ENCODE measurements around the gene P2RY2.
"Not testable (repeated sequence)": the region's sequence is repeated elsewhere in the genome, so short reads cannot be mapped to it uniquely, and the experiment has no call there.

P2RY2 gene

DNA sequence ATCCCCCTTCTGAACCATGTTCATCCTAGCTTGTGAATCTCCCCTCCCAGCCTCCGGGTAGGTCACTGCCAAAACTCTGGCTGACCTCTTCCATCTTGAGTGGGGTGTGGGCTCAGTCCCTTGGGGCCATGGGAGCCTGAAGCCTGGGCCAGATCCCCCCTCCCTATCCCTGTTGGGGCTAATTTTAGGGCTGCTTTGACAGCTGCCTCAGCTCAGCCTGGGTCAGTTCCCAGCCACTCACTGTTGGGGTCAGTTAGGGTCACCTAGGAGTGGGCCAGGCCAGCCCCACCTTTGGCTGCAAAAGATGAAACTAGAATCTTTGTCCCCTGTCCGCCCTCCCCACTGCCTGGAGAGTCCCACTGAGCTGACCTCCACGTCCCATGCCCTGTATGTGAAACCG is 29.8 kb upstream of the P2RY2 start:
- no peak for DNase-seq (ENCODE audit: low read depth)

DNA sequence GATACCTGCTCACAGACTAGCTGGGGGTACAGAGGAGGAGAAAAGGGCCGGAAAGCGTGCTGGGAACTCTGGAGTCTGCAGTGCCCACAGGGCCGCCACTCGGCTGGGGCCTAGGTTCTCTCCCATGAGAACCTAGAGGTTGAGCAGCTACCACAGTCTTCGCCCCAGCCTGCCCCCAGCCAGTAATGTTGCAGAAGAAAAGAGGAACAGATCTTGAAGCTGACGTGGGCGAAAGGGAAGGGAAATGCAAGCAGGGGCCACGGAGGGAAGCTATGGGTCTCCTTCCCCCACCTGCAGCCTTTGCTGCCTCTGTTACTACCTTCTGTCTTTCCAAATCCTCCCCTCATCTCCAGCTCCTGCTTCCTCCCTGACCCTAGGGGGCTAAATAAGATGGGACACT is 28.8 kb upstream of the P2RY2 start:
- DNase-seq (ENCODE audit: low read depth) = no peak

GRCh38 chr11:73189723-73190556 is 28.1 kb upstream of the P2RY2 start:
- no peak for DNase-seq (ENCODE audit: low read depth)

DNA sequence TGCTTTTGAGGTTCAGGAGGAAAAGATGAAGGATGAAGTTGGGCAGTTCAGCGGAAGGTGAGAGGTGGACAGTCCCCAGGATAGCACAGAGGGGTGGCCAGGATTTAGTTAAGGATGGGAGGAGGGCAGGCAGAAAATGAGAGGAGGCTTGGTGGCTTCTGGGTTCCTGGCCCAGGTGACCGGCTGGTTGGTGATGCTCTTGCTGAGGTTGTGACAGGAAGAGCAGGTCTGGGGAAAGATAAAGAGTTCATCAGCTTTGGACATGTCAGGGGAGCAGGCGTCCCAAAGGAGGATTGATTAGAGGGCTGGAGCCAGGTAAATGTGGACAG is 27.6 kb upstream of the P2RY2 start:
- no peak for DNase-seq (ENCODE audit: low read depth)

DNA sequence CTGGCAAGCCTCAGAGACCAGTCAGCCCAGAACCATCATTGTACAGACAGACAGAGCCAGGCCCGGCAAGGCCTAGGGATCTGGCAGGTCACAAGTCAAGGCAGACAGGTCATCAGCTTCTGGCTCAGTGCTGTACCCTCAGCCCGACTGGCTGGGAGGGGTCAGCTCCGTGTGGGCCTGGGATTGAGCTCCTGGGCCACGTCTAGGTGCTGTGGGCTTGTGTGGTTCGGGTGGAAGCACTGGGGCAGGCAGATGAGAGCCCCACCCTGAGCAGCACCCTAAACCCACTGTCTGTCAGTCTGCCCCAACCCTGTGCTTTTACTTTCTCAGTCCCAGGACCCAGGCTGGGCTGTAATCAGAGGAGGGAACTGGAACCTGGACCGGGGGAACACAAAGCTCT is 26.9 kb upstream of the P2RY2 start:
- no peak for DNase-seq (ENCODE audit: low read depth)

DNA sequence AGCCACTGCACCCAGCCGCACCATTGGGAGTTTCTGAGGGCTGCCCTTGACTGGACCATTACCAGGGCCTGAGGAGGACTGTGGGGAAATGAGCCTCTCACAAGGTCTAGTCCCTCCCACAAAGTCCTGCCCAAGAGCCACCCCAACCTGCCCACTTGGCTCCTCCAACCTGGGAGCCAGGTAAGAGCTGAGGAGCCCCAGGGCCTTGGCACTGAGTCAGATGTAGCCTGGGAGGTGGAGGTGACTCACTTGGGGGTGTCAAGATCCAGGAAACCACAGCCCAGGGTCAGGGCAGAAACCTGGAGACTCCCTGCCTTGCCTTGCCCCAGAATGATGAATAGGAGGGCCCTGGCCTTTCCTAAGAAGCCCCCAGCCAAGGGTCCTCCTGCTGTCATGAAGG is 25.8 kb upstream of the P2RY2 start:
- DNase-seq (ENCODE audit: low read depth) = no peak

DNA sequence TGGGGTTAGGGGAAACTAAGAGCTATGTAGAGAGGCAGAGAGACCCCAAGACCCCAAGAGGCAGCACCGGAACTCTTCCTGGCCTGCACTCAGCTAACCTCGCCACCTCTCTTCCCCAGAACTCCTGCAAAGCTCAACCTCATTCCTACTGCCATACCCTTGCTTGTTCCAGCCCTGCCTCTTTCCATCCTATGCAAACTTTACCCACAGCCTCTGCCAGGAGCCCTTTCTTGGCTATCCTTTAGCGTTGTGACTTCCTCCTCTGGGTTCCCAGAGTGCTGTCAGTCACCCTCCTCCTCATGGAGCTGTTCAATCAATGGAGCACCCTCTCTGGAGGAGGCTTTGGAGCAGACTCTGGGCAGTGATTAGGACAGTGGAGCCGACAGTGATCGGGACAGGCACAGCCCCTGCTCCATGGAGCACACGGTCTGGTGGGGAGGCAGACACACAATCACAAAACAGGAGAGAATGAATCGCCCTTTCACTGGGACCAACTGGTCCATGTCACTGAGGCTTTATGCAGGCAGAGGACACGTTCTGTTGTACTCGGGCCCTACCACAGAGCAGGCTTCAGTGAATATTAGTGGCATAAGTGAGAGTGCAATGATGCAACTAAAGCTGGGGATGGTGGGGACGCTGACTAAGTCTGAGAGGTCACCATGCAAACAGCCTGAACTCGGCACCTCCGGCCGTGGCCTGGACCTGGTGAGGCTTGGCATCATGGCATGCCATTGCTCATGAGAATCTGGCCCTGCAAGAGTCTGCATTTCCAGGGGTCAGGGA is 24.6 kb upstream of the P2RY2 start:
- DNase-seq (ENCODE audit: low read depth) = no peak

DNA sequence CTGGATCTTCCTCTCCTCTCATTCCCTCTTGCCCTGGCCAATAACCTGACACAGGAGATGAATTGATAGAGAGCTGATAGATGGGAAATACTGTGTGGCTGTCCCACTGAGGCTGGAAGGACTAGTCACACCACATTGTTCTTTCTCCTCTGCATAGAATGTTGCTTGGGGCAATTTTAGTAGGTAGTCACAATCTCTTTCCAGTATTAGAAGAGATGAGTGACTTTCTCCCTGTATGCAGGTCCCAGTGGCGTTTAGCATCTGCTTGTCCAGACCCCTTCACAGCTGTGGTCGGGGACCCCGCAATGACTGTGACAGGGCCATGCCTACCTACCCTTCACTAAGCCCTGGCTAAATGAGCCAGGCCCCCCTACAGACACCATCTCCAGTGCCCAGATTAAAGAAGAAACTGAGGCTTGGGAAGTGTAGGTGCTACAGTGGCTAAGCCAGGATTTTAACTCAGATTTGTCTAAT is 24.0 kb upstream of the P2RY2 start:
- no peak for DNase-seq (ENCODE audit: low read depth)

DNA sequence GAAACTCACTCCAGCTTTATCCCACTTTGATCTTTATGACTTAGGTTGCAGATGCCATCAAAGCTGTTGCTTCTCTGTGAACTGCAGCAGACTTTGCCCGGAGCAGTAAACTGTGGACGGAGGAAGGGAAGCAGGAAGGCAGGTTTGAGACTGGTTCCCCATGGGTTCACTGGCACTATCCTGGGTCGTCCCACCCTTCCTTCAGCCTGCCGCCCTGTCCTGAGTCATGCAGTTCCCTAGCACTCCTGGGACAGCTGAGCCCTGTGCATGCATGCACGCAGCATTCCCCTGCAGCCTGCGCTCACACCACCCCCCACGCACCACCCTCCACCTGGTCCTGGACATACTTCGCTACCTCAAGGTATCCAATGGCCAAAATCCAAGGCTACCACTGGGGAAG is 23.5 kb upstream of the P2RY2 start:
- DNase-seq (ENCODE audit: low read depth) = no peak

DNA sequence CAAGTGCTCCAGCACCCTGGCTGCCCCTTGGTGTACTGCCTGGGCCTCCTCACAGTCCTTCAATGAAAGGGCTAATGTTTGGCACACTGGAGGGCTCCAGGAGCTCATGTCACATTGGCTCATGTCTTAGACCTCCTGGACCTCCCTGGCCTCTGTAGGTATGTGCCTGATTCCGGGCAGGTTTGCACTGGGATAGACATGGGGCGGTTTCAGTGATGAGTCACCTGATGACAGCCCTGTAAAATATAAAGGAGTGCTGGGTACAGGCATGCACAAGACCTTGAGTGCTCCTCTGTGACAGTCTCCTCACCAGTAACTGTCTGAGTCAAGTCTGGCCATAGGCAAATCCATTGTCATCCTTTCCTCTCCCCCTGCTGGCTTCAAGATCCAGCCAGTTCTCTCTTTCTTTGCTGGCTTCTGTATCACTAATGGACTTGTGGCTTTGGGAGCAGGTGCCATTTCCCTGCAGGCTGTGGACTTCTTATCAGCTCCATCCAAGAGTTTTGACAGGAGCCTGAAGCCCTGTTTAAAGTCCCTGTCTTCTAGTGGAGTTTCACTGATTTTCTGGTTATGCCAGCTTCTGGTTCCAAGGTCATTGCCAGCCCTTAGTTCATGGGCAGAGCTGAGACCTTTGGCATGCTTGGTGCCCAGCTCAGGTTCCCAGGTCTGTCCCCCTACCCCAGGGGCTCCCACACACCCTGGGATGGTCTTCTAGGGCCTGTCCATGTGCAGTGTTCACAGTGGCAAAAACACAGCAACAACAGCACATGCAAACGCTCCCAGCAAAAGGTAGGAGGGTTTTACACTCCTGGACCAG is 22.7 kb upstream of the P2RY2 start:
- no peak for DNase-seq (ENCODE audit: low read depth)

- DNase-seq (ENCODE audit: low read depth) = no peak
Observed at GRCh38 chr11:73196576-73196975, 21.5 kb upstream of the P2RY2 start.

- DNase-seq (ENCODE audit: low read depth) = no peak
Observed at GRCh38 chr11:73197348-73197747, 20.7 kb upstream of the P2RY2 start.

DNA sequence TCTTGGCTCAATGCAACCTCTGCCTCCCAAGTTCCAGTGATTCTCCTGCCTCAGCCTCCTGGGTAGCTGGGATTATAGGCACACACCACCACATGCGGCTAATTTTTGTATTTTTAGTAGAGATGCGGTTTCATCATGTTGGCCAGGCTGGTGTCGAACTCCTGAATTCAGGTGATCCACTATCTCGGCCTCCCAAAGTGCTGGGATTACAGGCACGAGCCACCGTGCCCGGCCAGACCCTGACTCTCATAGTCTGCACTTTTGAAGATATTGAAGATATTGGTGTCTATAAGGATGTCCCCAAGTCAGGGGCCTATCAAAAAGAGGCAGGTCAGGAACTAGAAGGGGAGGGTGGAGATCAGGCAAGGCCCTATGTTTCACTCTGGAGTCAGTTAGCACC is 20.3 kb upstream of the P2RY2 start:
- not testable (repeated sequence) for DNase-seq (ENCODE audit: low read depth)

DNA sequence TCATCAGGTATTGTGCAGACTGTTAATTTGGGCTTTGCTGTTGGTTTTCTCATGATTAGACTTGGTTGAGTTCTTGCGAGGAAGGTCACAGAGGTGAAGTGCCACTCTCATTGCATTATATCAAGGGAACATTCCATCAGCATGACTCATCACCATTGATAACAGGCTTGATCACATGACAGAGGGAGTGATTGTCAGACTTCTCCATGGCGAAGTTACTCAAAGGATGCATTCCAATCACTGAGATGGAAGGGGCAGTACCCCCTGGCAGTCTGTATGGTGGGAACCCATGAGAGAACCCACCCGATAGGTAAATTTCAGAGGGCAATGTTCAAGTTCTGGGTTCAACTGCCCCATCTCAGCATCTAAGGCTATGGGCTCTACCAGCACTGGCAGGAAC is 19.4 kb upstream of the P2RY2 start:
- DNase-seq (ENCODE audit: low read depth) = no peak

- no peak for DNase-seq (ENCODE audit: low read depth)
Observed at GRCh38 chr11:73199446-73199845, 18.6 kb upstream of the P2RY2 start.

- DNase-seq (ENCODE audit: low read depth) = no peak
Observed at GRCh38 chr11:73200256-73200655, 17.8 kb upstream of the P2RY2 start.

DNA sequence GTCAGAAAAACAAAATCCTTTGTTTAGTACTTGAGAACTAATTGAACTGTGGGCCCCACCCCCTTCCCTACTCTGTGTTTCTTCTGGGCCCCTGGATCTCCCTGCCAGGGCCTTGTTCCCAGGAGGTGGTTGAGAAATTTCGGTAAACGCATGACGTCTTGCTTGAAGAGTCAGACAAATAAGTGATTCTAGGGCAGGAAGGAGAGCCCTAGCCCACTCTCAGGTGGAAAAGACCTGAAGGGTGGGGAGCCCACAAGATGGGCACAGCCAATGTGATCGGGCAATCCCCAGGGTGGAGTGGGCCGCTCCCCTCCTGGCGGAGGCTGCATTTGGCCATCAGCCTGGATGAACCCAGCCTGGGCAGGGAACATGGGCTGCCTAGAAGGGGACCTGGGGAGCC is 16.8 kb upstream of the P2RY2 start:
- DNase-seq (ENCODE audit: low read depth) = no peak

- DNase-seq (ENCODE audit: low read depth) = no peak
Observed at GRCh38 chr11:73201888-73202780, 15.9 kb upstream of the P2RY2 start.

GRCh38 chr11:73203322-73203721 is 14.8 kb upstream of the P2RY2 start:
- no peak for DNase-seq (ENCODE audit: low read depth)

DNA sequence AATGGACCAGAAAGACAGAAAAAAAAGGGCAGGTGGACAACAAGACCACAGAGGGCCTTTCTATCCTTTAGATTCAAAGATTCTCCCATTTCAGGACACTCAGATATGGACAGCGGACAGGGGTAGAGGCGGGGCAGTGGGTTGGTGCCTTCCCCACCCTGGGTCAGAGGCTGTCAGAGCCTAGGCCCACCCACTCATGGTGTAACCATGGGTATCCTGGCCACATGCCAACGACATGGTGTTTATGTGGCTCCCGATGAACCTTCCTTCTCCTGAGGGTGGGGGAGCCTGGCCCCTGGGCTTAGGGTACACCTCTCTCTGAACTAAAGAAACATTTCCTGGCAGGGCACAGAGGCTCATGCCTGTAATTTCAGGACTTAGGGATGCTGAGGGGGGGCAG is 14.3 kb upstream of the P2RY2 start:
- DNase-seq (ENCODE audit: low read depth) = no peak

- DNase-seq (ENCODE audit: low read depth) = no peak
Observed at GRCh38 chr11:73204711-73205121, 13.4 kb upstream of the P2RY2 start.

Measured in stimulated activated CD8-positive, alpha-beta memory T cell treated with anti-CD3 and anti-CD28 coated beads, Interleukin-15, amount 100 ng/mL, for 1 hour (primary cell).